ENCODE measurements around the gene FOXB1. TPM values are rescaled to one million over a fixed set of nuclear protein-coding genes. Genes with fewer than 3 reads are reported as not detected.

FOXB1 gene
- total and polyA plus RNA-seq, 2 experiments from 2014 or later: 4.7 to 6.7 TPM

GRCh38 chr15:60043744-60044435 lies 39.8 kb downstream of the FOXB1 start:
- no peak overlapping the region; the same call in 1 of the 2 replicates for H3K4me2 ChIP-seq
- Mint-ChIP-seq H3K36me3 (ENCODE audit: low read depth) (no peaks in the 10 kb centered on the region), H3K27ac (no peak overlapping the region), H3K4me1 (peaks cover 56% of the 10 kb centered on the region), H3K4me3 (no peak overlapping the region), H3K27me3 (ENCODE audit: insufficient read depth, low read depth, poor library complexity) (peaks cover 3% of the 10 kb centered on the region), H3K9me3 (no peaks in the 10 kb centered on the region)
- H3K27ac ChIP-seq (ENCODE audit: low read depth): no peak overlapping the region
- no peaks in the 10 kb centered on the region for H3K27me3 ChIP-seq (ENCODE audit: insufficient read depth)
- H3K4me1 ChIP-seq (ENCODE audit: insufficient read depth): peaks cover 53% of the 10 kb centered on the region
- no peaks in the 10 kb centered on the region for H3K9me2 ChIP-seq (ENCODE audit: insufficient read depth)
- no peak overlapping the region for H3K4me3 ChIP-seq
- ATAC-seq (no peak), DNase-seq (ENCODE audit: low spot score) (no peak)
- TF ChIP-seq JUNB (IDR thresholded peaks at IDR 0.05; ENCODE audit: unreplicated experiment) (no peak), EZH2phosphoT487 (IDR thresholded peaks at IDR 0.05; ENCODE audit: unreplicated experiment) (no peak), POLR2AphosphoS5 (IDR thresholded peaks at IDR 0.05; ENCODE audit: low read depth) (no peak), ZNF114 (CRISPR knock-in tag; IDR thresholded peaks at IDR 0.05) (no peak), STAT1 (IDR thresholded peaks at IDR 0.05; ENCODE audit: unreplicated experiment) (no peak), EZH2 (IDR thresholded peaks at IDR 0.05; ENCODE audit: low read depth, unreplicated experiment) (no peak), CTCF (conservative IDR thresholded peaks at IDR 0.05; ENCODE audit: low read depth in 2 of 2) (no peak), NANOG (IDR thresholded peaks at IDR 0.05; ENCODE audit: borderline replicate concordance) (no peak), CREB1 (CRISPR knock-in tag; IDR thresholded peaks at IDR 0.05; ENCODE audit: low read depth) (no peak), ZNF462 (CRISPR knock-in tag; IDR thresholded peaks at IDR 0.05) (no peak), REST (IDR thresholded peaks at IDR 0.05; ENCODE audit: unreplicated experiment) (no peak), ZNF331 (CRISPR knock-in tag; IDR thresholded peaks at IDR 0.05; ENCODE audit: low read depth) (no peak), ETS1 (IDR thresholded peaks at IDR 0.05) (no peak)
- no peaks in the 10 kb centered on the region for H3K79me2 ChIP-seq (replicated peaks; ENCODE audit: insufficient read depth)
- no peaks in the 10 kb centered on the region; the same call in 1 of the 2 replicates for H3F3A ChIP-seq (replicated peaks; ENCODE audit: low read depth)
- H3K36me3 ChIP-seq (ENCODE audit: insufficient read depth): no peaks in the 10 kb centered on the region
- no peaks in the 10 kb centered on the region for H4K20me1 ChIP-seq (replicated peaks; ENCODE audit: insufficient read depth)
- no peak overlapping the region; the same call in 1 of the 2 replicates for H2AFZ ChIP-seq
